ENCODE measurements around the gene TTC9. TPM values are rescaled to one million over a fixed set of nuclear protein-coding genes. Genes with fewer than 3 reads are reported as not detected.
A peak's percentile ranks its signal among the peaks of the same experiment; 100 is the strongest.

Gene TTC9
- 1 to 10 TPM in 8 of 9 donors, under 1 TPM in 1; 0.87 to 3.1 (median 1.7) TPM for total RNA-seq
- 1 to 10 TPM in 1 of 2 donors, under 1 TPM in 1; 0.57 to 1.5 TPM for polyA plus RNA-seq
- long read RNA-seq, donor 1, full-length matches to known transcripts, result 5 of 5 reads
- long read RNA-seq, donor 1, partial matches to known transcripts, result 0 of 5 reads
- long read RNA-seq, donor 1, other reads (novel, unspliced or antisense), result 0 of 5 reads
- long read RNA-seq, donor 2, result 0 reads
- long read RNA-seq, donor 3, full-length matches to known transcripts, result 6 of 7 reads
- long read RNA-seq, donor 3, partial matches to known transcripts, result 0 of 7 reads
- long read RNA-seq, donor 3, other reads (novel, unspliced or antisense), result 1 of 7 reads

DNA sequence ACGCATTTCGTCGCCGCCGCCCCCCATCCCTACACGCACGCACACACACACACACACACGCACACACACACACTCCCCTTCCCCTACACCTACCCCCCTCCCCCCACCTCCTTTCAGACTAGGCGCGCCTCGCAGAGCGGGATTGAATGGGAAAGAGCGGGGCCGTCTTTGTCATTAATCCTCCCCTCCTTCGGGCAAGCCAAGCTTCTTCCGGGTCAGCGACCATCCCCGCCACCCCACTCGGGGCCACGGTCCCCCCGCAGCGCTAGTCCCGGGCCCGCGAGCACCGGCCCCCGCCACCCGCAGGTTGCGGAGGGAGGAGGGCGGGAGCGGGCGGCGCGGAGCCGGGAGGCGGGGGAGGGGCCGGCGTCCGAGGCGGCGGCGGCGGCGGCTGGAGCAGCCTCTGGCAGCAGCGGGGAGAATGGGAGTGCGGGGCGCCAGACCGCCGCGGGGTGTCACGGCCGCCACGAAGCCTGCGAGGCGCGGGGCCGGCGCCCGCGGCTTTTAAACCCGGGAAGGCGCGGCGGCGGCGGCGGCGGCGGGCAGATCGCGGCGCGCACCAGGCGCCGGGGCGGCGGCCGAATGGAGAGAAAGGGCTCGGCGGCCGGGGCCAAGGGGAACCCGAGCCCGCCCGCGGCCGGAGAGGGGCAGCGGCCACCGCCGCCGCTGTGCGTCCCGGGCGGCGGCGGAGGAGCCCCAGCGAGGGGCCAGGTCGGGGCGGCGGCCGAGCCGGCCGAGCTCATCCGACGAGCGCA is at the start of gene TTC9:
Gene TTC9, plus strand, starts transcription at position 369 of the 755 bp plus-strand sequence. Its CDS starts 214 bp downstream, at position 583.
- TF ChIP-seq, protein P1, sequence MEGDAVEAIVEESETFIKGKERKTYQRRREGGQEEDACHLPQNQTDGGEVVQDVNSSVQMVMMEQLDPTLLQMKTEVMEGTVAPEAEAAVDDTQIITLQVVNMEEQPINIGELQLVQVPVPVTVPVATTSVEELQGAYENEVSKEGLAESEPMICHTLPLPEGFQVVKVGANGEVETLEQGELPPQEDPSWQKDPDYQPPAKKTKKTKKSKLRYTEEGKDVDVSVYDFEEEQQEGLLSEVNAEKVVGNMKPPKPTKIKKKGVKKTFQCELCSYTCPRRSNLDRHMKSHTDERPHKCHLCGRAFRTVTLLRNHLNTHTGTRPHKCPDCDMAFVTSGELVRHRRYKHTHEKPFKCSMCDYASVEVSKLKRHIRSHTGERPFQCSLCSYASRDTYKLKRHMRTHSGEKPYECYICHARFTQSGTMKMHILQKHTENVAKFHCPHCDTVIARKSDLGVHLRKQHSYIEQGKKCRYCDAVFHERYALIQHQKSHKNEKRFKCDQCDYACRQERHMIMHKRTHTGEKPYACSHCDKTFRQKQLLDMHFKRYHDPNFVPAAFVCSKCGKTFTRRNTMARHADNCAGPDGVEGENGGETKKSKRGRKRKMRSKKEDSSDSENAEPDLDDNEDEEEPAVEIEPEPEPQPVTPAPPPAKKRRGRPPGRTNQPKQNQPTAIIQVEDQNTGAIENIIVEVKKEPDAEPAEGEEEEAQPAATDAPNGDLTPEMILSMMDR (IDR thresholded peaks at IDR 0.05), result no peak
- no peak for TF ChIP-seq POLR2A (IDR thresholded peaks at IDR 0.05)
- H3K9me3 ChIP-seq, result no peaks in the 10 kb centered on the region
- intact Hi-C loops (cut with DNase I), result loop anchor here in 4 of 10 donors (2.0 to 5.0 kb wide), 2 partner anchors 71 kb away; no protein-coding TSS in a partner anchor
- H3K27me3 ChIP-seq, result peaks cover 0 to 47% (median 4%) of the 10 kb centered on the region in 9 donors
- H3K4me1 ChIP-seq, result peaks cover 0 to 19% (median 9%) of the 10 kb centered on the region in 12 donors
- peak; percentile 34 to 79 (median 61) for ATAC-seq
- no peaks in the 10 kb centered on the region for H3K36me3 ChIP-seq
- peak within 1 kb of the TSS; percentile 61 to 90 (median 72) for H3K4me3 ChIP-seq
- peak within 1 kb of the TSS in 2 of 12 donors; percentile 25 to 32 for H3K27ac ChIP-seq
- WGBS, 4 donors, result 0 to 1% (median 0%) methylated on average over 34 to 105 of the region's 105 CpGs
- DNase-seq, result peak in 3 of 5 donors; percentile 15 to 58 (median 41)

DNA sequence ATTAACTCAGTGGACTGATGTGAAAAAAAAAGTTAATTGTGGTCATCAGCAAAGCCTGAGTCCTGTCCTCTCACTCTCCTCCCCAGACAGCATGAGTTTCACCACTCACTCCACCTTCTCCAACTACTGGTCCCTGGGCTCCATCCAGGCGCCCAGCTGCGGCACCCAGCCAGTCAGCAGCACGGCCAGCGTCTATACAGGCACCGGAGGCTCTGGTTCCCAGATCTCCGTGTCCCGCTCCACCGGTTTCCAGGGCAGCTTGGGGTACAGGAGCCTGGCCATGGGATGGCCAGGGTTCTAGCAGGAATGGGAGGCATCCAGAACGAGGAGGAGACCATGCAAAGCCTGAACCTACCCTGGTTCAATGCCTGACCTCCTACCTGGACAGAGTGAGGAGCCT is 47.3 kb upstream of the TTC9 start:
- 92 to 97% (median 97%) methylated on average over 9 of the region's 9 CpGs for WGBS, 4 donors
- TF ChIP-seq, protein P1 (IDR thresholded peaks at IDR 0.05), result no peak
- TF ChIP-seq POLR2A (IDR thresholded peaks at IDR 0.05), result no peak
- intact Hi-C loops (cut with DNase I), result no loop called here
- Histone ChIP-seq H3K4me3 (no peak overlapping the region), H3K36me3 (peaks cover 0 to 81% (median 71%) of the 10 kb centered on the region in 9 donors), H3K9me3 (no peaks in the 10 kb centered on the region), H3K4me1 (peaks cover 0 to 16% (median 8%) of the 10 kb centered on the region in 12 donors), H3K27me3 (no peaks in the 10 kb centered on the region), H3K27ac (no peak overlapping the region)
- DNase-seq, result no peak
- ATAC-seq, result no peak

- intact Hi-C loops (cut with DNase I), result no loop called here
- peak in 2 of 5 donors; percentile 28 to 55 for DNase-seq
- TF ChIP-seq, protein P1 (IDR thresholded peaks at IDR 0.05), result no peak
- TF ChIP-seq POLR2A (IDR thresholded peaks at IDR 0.05), result no peak
- Histone ChIP-seq H3K27ac (no peak overlapping the region), H3K36me3 (peaks cover 0 to 69% (median 60%) of the 10 kb centered on the region in 9 donors), H3K4me3 (no peak overlapping the region), H3K27me3 (no peaks in the 10 kb centered on the region), H3K4me1 (peaks cover 0 to 21% (median 13%) of the 10 kb centered on the region in 12 donors), H3K9me3 (no peaks in the 10 kb centered on the region)
- ATAC-seq, result no peak
- 75 to 80% (median 77%) methylated on average over 6 to 9 of the region's 9 CpGs for WGBS, 4 donors
These were observed 46.1 kb upstream of the TTC9 start for GRCh38 chr14:70595443-70596185.
